SK-N-SH treated with all-trans-retinoic acid at 6 μM for 48 hours (cell line): Measurements from ENCODE around the gene SMOC1.

Experiments used
- ATAC-seq: fragments of 200-7000 bp; cut with Tn5 transposase; 3 replicates; pipeline ENCODE4 v1.9.1; 2020; ENCODE audit warnings: mild to moderate bottlenecking, moderate library complexity
- ARNTL ChIP-seq: fragments of 450-650 bp; formaldehyde crosslinking; IDR thresholded peaks from 2 replicates; pipeline ENCODE4 v1.5.0; 2020; ENCODE audit warnings: low read depth, mild to moderate bottlenecking, moderate library complexity, borderline replicate concordance
- BACH2 ChIP-seq: fragments of 250-450 bp; sonication (Bioruptor Pico); IDR thresholded peaks from 2 replicates; pipeline ENCODE4 v1.9.0; 2021; ENCODE audit warnings: mild to moderate bottlenecking, borderline replicate concordance
- CSDC2 ChIP-seq: fragments of 250-450 bp; sonication (Bioruptor Pico); IDR thresholded peaks from 2 replicates; pipeline ENCODE4 v1.5.0; 2020; ENCODE audit warnings: mild to moderate bottlenecking, moderate library complexity
- CSRNP3 ChIP-seq: fragments of 250-450 bp; sonication (Bioruptor Pico); IDR thresholded peaks from 2 replicates; pipeline ENCODE4 v1.5.1; 2021; ENCODE audit warnings: mild to moderate bottlenecking, moderate library complexity
- ESRRG ChIP-seq: fragments of 250-450 bp; sonication (Bioruptor Pico); IDR thresholded peaks from 2 replicates; pipeline ENCODE4 v1.6.1; 2021; ENCODE audit warnings: mild to moderate bottlenecking
- GLIS3 ChIP-seq: fragments of 250-450 bp; sonication (Bioruptor Pico); IDR thresholded peaks from 2 replicates; pipeline ENCODE4 v1.5.0; 2020; ENCODE audit warnings: mild to moderate bottlenecking, moderate library complexity
- ISL1 ChIP-seq: fragments of 250-450 bp; sonication (Bioruptor Pico); IDR thresholded peaks from 2 replicates; pipeline ENCODE4 v2.1.2; 2022; ENCODE audit warnings: mild to moderate bottlenecking, moderate library complexity
- OSR1 ChIP-seq: fragments of 250-450 bp; sonication (Bioruptor Pico); IDR thresholded peaks from 2 replicates; pipeline ENCODE4 v1.8.0; 2022; ENCODE audit warnings: moderate library complexity, mild to moderate bottlenecking, inconsistent platforms
- POU6F1 ChIP-seq: fragments of 250-450 bp; sonication (Bioruptor Pico); IDR thresholded peaks from 2 replicates; pipeline ENCODE4 v1.8.0; 2021; ENCODE audit warnings: low read depth, mild to moderate bottlenecking, moderate library complexity, borderline replicate concordance
- PPARA ChIP-seq: fragments of 250-450 bp; sonication (Bioruptor Pico); IDR thresholded peaks from 2 replicates; pipeline ENCODE4 v1.5.0; 2020; ENCODE audit warnings: mild to moderate bottlenecking, borderline replicate concordance
- RARB ChIP-seq: fragments of 250-450 bp; sonication (Bioruptor Pico); IDR thresholded peaks from 2 replicates; pipeline ENCODE4 v1.8.0; 2021; ENCODE audit warnings: mild to moderate bottlenecking, moderate library complexity
- TCF4 ChIP-seq: fragments of 250-450 bp; sonication (Bioruptor Pico); IDR thresholded peaks from 2 replicates; pipeline ENCODE4 v1.8.0; 2021; ENCODE audit warnings: mild to moderate bottlenecking, moderate library complexity, borderline replicate concordance
- TOX ChIP-seq: fragments of 250-450 bp; sonication (Bioruptor Pico); IDR thresholded peaks from 2 replicates; pipeline ENCODE4 v1.8.0; 2021; ENCODE audit warnings: mild to moderate bottlenecking, moderate library complexity, borderline replicate concordance
- ZC3H10 ChIP-seq: fragments of 250-450 bp; sonication (Bioruptor Pico); IDR thresholded peaks from 2 replicates; pipeline ENCODE4 v1.5.1; 2021; ENCODE audit warnings: mild to moderate bottlenecking, moderate library complexity
- ZFP3 ChIP-seq: fragments of 250-450 bp; sonication (Bioruptor Pico); IDR thresholded peaks from 2 replicates; pipeline ENCODE4 v1.5.0; 2020; ENCODE audit warnings: mild to moderate bottlenecking, moderate library complexity
- ZFP30 ChIP-seq: fragments of 450-650 bp; formaldehyde crosslinking; IDR thresholded peaks from 2 replicates; pipeline ENCODE4 v1.5.0; 2022; ENCODE audit warnings: mild to moderate bottlenecking, moderate library complexity
- ZNF565 ChIP-seq: fragments of 450-650 bp; formaldehyde crosslinking; conservative IDR thresholded peaks from 2 replicates; pipeline ENCODE4 v1.5.0; 2020; ENCODE audit warnings: low read depth, mild to moderate bottlenecking, moderate library complexity
- ZNF70 ChIP-seq: fragments of 450-650 bp; formaldehyde crosslinking; IDR thresholded peaks from 2 replicates; pipeline ENCODE4 v1.5.0; 2020; ENCODE audit warnings: mild to moderate bottlenecking, moderate library complexity
- TF ChIP-seq, protein P1 (sequence below): fragments of 250-450 bp; sonication (Bioruptor Pico); IDR thresholded peaks from 2 replicates; pipeline ENCODE4 v1.5.0; 2020; ENCODE audit warnings: mild to moderate bottlenecking, moderate library complexity
- TF ChIP-seq, protein P2 (sequence below): fragments of 250-450 bp; sonication (Bioruptor Pico); IDR thresholded peaks from 2 replicates; pipeline ENCODE4 v1.8.0; 2020; ENCODE audit warnings: mild to moderate bottlenecking, moderate library complexity, borderline replicate concordance

The SMOC1 gene

DNA sequence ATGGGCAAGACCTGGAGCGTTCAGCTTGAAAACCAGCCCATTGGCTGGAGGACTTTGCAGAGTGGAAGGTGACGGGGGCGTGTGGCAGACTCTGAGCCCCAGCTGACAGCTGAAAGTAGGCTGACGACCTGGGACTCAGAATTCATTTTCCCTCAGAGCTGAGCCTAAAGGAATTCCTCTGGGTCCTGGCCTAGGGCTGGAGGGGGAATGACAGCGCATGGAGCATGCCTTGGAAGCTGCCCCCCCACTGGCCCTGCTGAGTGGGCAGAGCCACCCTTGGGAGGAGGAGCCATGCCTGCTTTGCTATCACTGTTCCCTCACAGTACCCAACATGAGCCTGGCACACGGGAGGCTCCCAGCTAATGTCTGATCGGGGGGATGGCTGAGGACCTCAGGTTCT lies 25.4 kb upstream of the SMOC1 start:
- TF ChIP-seq ZFP3 (CRISPR knock-in tag) (no peak), TCF4 (CRISPR knock-in tag) (no peak), BACH2 (CRISPR knock-in tag) (no peak), ESRRG (CRISPR knock-in tag) (no peak), ZNF70 (CRISPR knock-in tag) (no peak), GLIS3 (CRISPR knock-in tag) (no peak), PPARA (CRISPR knock-in tag) (no peak), ZC3H10 (CRISPR knock-in tag) (no peak), OSR1 (no peak), CSRNP3 (no peak), RARB (CRISPR knock-in tag) (no peak), ZNF565 (CRISPR knock-in tag) (no peak), ARNTL (CRISPR knock-in tag) (no peak), POU6F1 (CRISPR knock-in tag) (no peak), CSDC2 (no peak), ISL1 (CRISPR knock-in tag) (no peak), TOX (no peak)
- TF ChIP-seq, protein P1, sequence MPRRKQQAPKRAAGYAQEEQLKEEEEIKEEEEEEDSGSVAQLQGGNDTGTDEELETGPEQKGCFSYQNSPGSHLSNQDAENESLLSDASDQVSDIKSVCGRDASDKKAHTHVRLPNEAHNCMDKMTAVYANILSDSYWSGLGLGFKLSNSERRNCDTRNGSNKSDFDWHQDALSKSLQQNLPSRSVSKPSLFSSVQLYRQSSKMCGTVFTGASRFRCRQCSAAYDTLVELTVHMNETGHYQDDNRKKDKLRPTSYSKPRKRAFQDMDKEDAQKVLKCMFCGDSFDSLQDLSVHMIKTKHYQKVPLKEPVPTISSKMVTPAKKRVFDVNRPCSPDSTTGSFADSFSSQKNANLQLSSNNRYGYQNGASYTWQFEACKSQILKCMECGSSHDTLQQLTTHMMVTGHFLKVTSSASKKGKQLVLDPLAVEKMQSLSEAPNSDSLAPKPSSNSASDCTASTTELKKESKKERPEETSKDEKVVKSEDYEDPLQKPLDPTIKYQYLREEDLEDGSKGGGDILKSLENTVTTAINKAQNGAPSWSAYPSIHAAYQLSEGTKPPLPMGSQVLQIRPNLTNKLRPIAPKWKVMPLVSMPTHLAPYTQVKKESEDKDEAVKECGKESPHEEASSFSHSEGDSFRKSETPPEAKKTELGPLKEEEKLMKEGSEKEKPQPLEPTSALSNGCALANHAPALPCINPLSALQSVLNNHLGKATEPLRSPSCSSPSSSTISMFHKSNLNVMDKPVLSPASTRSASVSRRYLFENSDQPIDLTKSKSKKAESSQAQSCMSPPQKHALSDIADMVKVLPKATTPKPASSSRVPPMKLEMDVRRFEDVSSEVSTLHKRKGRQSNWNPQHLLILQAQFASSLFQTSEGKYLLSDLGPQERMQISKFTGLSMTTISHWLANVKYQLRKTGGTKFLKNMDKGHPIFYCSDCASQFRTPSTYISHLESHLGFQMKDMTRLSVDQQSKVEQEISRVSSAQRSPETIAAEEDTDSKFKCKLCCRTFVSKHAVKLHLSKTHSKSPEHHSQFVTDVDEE (CRISPR knock-in tag): no peak
- TF ChIP-seq, protein P2, sequence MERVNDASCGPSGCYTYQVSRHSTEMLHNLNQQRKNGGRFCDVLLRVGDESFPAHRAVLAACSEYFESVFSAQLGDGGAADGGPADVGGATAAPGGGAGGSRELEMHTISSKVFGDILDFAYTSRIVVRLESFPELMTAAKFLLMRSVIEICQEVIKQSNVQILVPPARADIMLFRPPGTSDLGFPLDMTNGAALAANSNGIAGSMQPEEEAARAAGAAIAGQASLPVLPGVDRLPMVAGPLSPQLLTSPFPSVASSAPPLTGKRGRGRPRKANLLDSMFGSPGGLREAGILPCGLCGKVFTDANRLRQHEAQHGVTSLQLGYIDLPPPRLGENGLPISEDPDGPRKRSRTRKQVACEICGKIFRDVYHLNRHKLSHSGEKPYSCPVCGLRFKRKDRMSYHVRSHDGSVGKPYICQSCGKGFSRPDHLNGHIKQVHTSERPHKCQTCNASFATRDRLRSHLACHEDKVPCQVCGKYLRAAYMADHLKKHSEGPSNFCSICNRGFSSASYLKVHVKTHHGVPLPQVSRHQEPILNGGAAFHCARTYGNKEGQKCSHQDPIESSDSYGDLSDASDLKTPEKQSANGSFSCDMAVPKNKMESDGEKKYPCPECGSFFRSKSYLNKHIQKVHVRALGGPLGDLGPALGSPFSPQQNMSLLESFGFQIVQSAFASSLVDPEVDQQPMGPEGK: no peak
- TF ChIP-seq, all 23 proteins: peak for 0
- ATAC-seq: no peak

DNA sequence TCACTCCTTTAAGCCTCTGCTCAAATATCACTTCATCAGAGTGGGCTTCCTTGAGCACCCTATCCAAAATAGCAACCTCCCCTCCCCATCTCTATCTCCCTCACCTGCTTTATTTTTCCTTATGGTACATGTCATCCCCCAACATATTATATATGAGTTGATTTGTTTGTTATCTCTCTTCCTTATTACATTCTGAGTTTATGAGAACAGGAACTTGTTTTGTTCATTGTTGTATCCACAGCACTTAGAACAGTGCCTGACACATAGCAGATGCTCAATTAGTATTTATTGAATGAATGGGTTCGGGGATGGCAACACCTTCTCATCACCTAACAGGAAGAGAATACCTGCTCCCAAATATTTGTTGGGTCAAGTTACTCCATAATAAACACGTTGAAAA lies 24.6 kb upstream of the SMOC1 start:
- TF ChIP-seq ISL1 (CRISPR knock-in tag) (no peak), CSRNP3 (no peak), ZNF565 (CRISPR knock-in tag) (no peak), ZFP30 (CRISPR knock-in tag) (no peak), ESRRG (CRISPR knock-in tag) (no peak), TCF4 (CRISPR knock-in tag) (no peak), ZNF70 (CRISPR knock-in tag) (no peak), RARB (CRISPR knock-in tag) (no peak), POU6F1 (CRISPR knock-in tag) (no peak), OSR1 (no peak)
- TF ChIP-seq, protein P1 (CRISPR knock-in tag): no peak
- no peak for ATAC-seq
